Osteocyte (in vitro differentiated cells): ENCODE measurements around the gene SCAI. TPM values are rescaled to one million over a fixed set of nuclear protein-coding genes. Genes with fewer than 3 reads are reported as not detected.

Experiments
- DNase-seq: peaks from one replicate; pipeline ENCODE4 v3.0.0; 2021; ENCODE audit warnings: mixed read lengths; ENCODE audit not compliant: unreplicated experiment; ENCODE audit errors: extremely low spot score
- H3K27ac Mint-ChIP-seq: one replicate; pipeline ENCODE4 v1.8.0; 2021; ENCODE audit warnings: mild to moderate bottlenecking, mixed read lengths; ENCODE audit not compliant: unreplicated experiment
- H3K27me3 Mint-ChIP-seq: one replicate; pipeline ENCODE4 v1.8.0; 2021; ENCODE audit warnings: mixed read lengths; ENCODE audit not compliant: unreplicated experiment
- H3K36me3 Mint-ChIP-seq: one replicate; pipeline ENCODE4 v1.8.0; 2021; ENCODE audit warnings: mixed read lengths; ENCODE audit not compliant: unreplicated experiment
- H3K4me1 Mint-ChIP-seq: one replicate; pipeline ENCODE4 v1.8.0; 2021; ENCODE audit warnings: mixed read lengths; ENCODE audit not compliant: unreplicated experiment
- H3K4me3 Mint-ChIP-seq: one replicate; pipeline ENCODE4 v1.8.0; 2021; ENCODE audit warnings: mild to moderate bottlenecking, moderate library complexity, mixed read lengths; ENCODE audit not compliant: unreplicated experiment
- H3K9me3 Mint-ChIP-seq: one replicate; pipeline ENCODE4 v1.8.0; 2021; ENCODE audit warnings: mixed read lengths; ENCODE audit not compliant: unreplicated experiment
- CTCF ChIP-seq: fragments of 200-600 bp; sonication (generic); IDR thresholded peaks from 2 replicates; pipeline ENCODE4 v1.5.0; 2021; ENCODE audit warnings: antibody characterized with exemption, mild to moderate bottlenecking, moderate library complexity
- total RNA-seq: library from RNA; stranded (reverse); gene quantifications from 2 replicates; pipeline ENCODE4 v1.2.1, GENCODE V29; 2021

The SCAI gene
- total RNA-seq, 1 donor from 2014 or later, result 8.6 TPM

GRCh38 chr9:125079931-125080330, 63.4 kb downstream of the SCAI start:
- peaks cover 6% of the 10 kb centered on the region for H3K9me3 Mint-ChIP-seq
- H3K36me3 Mint-ChIP-seq, result peaks cover 10% of the 10 kb centered on the region
- H3K27ac Mint-ChIP-seq, result no peak overlapping the region
- H3K4me3 Mint-ChIP-seq, result no peak overlapping the region
- TF ChIP-seq CTCF, result no peak
- DNase-seq, result no peak
- no peaks in the 10 kb centered on the region for H3K27me3 Mint-ChIP-seq
- H3K4me1 Mint-ChIP-seq, result peaks cover 2% of the 10 kb centered on the region

- H3K27ac Mint-ChIP-seq, result no peak overlapping the region
- no peaks in the 10 kb centered on the region for H3K27me3 Mint-ChIP-seq
- no peak for TF ChIP-seq CTCF
- no peak overlapping the region for H3K4me3 Mint-ChIP-seq
- peaks cover 5% of the 10 kb centered on the region for H3K36me3 Mint-ChIP-seq
- H3K4me1 Mint-ChIP-seq, result peaks cover 3% of the 10 kb centered on the region
- peaks cover 2% of the 10 kb centered on the region for H3K9me3 Mint-ChIP-seq
- DNase-seq, result no peak
Observed at GRCh38 chr9:125075997-125076396, 67.3 kb downstream of the SCAI start.

- no peak for DNase-seq
Observed at GRCh38 chr9:125074976-125075375, 68.4 kb downstream of the SCAI start.

GRCh38 chr9:125066839-125067619, 76.3 kb downstream of the SCAI start:
- Mint-ChIP-seq H3K27ac (no peak overlapping the region), H3K4me1 (no peaks in the 10 kb centered on the region)

More at GRCh38 chr9:125074976-125075375, 68.4 kb downstream of the SCAI start:
- Mint-ChIP-seq H3K27me3 (no peaks in the 10 kb centered on the region), H3K36me3 (peaks cover 2% of the 10 kb centered on the region), H3K27ac (no peak overlapping the region), H3K9me3 (no peaks in the 10 kb centered on the region), H3K4me1 (peaks cover 3% of the 10 kb centered on the region), H3K4me3 (no peak overlapping the region)
- TF ChIP-seq CTCF, result no peak

More at GRCh38 chr9:125066839-125067619, 76.3 kb downstream of the SCAI start:
- peaks cover 2% of the 10 kb centered on the region for H3K36me3 Mint-ChIP-seq
- H3K4me3 Mint-ChIP-seq, result no peak overlapping the region
- H3K9me3 Mint-ChIP-seq, result no peaks in the 10 kb centered on the region
- no peak for DNase-seq
- H3K27me3 Mint-ChIP-seq, result no peaks in the 10 kb centered on the region
- no peak for TF ChIP-seq CTCF
